ENCODE measurements around the gene PRR19.
"Not testable (repeated sequence)": the region's sequence is repeated elsewhere in the genome, so short reads cannot be mapped to it uniquely, and the experiment has no call there.

The PRR19 gene, protein sequence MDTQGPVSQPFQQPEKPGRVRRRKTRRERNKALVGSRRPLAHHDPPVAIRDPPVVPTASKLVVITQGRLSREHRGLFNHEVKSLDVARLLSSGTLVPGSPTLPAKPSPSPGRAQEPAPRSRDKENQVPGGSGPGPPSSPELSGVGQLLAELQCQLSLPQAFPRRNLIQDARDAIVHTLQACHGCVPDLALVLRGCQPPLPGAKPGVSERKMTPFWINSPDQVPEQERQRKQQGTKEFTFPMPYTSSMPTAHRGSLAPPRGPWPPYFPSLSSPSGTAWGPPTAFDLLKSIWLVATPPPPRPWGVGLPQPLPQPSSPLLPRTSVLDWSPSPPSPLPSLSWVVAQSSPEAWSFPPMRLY

DNA sequence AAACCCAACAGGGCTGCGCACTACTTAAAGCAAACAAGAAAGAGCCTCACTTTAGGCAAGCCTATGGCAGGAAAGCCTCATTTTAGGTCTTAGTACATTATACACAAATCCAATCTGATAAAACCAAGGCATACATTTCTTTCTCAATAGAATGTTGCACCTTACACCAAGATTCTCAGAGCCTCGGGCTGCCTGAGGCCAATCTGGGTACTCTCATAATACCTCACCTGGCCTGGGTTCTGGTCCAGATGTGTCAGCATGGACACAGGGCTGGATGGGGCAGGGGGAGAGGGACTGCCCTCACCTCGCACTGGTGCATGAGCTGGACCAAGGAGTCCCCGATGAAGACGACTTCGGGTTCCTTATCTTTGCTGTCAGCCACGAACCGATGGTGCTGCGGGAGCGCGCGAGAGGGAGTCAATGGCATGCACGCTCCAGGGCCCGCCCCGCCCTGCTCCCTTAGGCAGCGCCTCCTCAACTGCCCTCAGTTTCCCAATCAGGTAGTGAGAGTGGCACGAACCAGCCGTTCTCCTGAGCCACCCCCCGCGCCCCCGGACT lies at the start of gene PRR19:
TSS of gene PRR19 (plus strand) at position 487 of the 558 bp plus-strand sequence. CDS start 7,453 bp downstream, outside the sequence.
- DNase-seq (ENCODE audit: low read depth, low spot score), result no peak

DNA sequence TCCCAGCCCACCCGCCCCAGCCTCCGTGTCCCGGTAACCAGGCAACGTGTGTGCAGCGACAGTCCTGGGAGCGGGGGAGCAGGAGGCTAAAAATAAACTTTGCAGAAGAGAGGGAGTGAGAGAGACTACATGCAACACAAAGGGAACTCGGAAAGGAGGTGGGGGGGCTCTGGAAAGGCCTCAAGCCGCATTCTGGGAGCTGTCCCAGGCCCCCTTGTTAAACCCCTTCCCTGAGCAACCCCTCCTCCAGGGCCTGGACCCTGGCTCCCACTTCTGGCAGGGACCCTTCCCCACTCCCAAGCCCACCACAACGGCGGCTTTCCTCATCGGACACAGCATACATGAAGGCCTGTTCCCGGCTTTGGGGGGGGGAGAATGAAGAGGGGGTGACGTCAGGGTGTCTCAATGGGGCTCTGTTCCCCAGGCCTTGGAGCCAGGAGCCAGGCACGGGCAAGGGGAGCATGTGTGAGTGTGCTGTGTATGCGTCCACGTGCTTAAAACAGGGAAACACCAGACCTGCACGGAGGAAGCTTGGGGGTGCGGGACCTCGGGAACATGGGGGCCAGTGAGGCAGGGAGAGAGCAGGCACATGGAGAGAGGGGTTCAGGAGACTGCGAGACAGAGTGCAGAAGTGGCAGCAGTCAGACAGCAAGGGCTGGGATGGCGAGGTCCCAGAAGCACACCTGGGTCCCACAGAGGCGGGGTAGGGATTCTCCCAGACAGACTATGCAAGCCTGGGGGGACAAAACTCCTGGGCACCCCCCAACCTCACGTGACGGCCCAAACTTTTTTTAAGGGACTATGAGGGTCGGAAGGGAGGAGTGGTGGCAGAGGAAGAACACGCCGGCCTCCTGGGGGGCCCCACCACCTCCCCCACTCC lies 49.3 kb upstream of the PRR19 start:
- DNase-seq (ENCODE audit: low read depth, low spot score), result no peak

DNA sequence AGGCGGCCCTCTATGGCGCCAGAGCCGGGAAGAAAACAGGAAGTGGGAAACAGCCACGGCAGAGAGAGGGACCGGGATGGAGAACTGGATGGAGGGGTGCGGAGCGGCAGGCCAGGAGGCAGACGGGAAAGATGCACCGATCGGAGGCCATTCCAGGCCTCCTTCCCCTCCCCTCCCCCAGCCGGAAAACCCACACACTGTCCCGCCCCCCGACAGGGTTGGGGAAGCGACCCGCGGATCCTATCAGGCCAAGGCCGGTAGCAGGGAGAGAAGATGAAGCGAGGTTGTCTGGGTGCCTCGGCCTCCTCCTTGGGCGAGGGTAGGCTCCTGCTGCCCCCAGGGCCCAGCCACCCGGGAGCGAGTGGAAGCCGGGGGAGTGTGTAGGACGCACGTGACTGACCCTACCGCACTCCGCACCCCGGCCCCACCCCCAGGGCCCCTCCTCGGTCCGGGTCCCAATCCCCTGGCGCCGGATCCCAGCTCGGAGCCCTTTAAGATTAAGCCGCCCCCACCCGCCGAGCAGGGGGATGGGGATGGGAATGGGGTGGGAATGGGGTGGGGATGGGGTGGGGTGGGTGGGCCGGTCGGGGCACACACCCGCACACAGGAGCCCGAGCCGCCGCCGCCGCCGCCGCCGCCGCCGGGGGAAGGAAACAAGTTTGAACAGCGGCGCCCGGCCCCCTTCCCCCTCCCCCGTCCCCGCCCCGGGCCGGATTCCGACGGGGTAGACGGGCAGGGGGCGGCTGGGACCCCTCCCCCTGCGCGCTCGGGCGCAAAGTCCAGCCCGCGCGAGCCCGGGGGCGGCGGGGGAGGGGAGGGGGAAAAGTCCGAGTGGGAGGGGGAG lies 48.5 kb upstream of the PRR19 start:
- DNase-seq (ENCODE audit: low read depth, low spot score), result peak; percentile 36

DNA sequence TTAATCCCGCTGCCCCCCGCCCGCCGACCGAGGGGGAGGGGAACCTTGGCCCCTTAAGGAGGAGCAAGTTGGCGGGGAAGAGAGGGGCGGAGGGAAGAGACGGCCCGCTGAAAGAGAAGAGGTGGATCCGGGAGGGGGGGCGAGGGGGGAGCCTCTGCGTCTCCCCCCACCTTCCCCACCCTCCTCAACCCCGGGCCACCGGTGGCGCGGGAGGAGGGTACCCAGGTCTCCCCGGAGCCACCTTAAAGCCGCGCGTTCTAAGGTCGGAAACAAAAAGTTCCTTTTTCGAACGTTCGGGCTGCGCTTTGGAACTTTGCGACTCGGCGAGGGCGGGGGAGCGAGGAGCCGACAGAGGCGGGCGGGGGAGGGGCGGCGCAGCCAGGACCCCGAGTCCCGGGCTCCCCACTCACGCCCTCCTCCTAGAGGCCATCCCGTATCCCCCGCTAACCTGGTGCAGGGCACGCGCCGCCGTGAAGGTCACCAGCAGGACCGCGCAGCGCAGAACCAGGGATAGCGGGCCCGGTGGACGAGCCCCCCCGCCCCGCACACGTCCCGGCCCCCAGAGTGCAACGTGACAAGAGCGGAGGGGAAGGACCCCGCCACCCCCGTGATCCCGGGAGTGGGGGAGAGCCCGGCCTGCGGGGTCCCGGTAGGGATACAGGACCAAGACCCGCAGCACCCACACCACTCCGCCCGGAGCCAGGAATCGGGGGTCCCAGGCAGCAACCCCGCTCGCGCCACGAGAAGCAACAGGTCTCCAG lies 47.7 kb upstream of the PRR19 start:
- DNase-seq (ENCODE audit: low read depth, low spot score), result peak; percentile 67

DNA sequence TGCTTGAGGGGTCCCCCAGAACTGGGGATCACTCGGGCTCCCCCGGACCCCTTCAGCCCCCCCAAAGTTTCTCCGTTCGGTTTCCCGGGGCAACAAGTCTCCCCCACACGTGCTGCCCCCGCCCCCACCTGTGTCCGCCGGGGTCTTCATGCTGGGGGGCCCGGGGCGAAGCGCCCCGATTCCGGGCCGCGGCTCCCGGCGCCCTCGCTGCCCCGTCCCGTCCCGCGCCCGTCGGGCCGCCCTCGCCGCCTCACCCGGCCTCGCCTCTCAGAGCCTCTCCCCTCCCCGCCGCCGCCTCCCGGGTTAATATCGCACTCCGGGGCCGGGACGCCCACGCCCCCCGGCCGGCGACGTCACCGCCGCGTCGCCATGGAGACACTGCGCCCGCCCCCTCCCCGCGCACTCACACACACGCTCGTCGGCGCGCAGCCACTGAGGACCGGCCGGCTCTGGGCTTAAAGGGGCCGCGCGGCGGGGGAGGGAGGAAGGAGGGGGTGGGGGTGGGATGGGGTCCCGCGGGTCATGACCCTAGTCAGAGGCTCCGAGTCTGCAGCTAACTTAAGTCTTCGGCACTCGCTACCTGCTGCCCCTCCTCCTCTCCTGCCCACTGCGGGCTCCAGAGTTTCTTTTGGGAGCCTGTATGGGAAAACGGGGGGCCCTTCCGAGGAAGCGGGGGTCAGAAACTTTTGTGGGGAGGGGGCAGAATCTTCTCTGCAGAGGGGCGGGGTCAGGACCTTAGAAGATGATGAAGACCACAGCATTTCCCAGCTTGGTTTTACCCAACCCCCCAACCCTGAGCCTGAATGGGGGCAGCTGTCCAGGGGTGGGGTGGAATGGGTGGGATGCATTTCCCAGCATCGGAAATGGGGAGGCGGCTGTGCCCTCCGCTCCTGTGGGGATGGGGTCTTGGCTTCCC lies 46.8 kb upstream of the PRR19 start, which contains the start of gene ERF:
TSS of gene ERF (minus strand) at position 279 of the 916 bp plus-strand sequence. CDS start at position 150, 129 bp downstream.
- peak; percentile 86 for DNase-seq (ENCODE audit: low read depth, low spot score)

DNA sequence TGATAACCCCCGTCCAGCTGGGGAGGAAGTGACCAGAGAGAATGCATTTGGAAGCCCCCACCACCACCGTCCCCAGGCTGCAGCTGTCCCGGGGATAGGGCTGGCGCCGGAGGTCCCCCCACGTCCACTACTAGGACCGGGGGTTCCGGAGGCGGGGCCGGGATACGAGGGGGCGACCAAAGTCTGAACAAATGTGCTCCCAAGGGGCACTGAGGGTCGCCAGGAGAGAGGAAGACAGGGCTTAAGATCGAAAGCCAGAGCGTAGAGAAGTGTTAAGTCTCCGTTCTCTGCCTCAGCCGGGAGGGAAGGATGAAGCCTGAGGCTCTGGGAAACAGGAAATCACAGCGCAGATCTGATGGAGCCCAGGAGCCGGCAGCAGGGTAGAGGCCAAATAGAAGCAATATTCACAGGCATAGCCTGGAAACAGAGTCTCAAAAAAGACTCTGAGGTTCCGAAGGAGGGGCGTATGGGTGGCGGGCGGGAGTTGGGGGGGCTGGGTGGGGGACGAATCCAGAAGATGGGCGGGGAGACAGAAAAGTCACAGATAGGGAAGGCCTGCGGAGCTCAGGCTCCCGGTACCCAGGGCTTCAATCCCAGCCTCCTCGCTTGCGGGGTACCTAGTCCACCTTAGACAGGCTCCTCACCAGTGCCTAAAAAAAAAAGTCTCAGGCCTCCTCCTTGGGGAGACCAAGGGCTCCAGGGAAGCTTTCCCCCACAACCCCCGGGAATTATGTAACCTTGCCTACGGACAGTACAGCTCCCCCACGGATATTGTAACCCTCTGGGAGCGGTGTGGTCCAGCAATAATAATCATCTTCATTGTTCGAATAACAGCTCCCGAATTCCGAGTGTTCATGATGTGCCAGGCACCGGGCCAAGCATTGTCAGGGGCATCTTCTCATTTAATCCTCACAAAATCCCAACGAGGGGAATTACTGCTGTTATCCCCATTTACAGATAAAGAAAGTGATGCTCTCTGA lies 45.9 kb upstream of the PRR19 start:
- no peak for DNase-seq (ENCODE audit: low read depth, low spot score)

DNA sequence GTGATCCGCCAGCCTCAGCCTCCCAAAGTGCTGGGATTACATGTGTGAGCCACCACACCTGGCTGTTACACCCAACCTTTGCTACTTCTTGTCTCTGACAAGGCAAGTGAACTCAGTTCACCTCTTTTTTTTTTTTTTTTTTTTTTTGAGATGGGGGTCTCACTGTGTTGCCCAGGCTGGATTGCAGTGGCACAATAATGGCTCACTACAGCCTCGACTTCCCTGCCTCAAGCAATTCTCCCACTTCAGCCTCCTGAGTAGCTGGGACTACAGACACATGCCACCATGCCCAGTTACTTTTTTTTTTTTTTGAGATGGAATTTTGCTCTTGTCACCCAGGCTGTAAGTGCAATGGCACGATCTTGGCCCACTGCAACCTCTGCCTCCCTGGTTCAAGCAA lies 44.1 kb upstream of the PRR19 start:
- not testable (repeated sequence) for DNase-seq (ENCODE audit: low read depth, low spot score)

DNA sequence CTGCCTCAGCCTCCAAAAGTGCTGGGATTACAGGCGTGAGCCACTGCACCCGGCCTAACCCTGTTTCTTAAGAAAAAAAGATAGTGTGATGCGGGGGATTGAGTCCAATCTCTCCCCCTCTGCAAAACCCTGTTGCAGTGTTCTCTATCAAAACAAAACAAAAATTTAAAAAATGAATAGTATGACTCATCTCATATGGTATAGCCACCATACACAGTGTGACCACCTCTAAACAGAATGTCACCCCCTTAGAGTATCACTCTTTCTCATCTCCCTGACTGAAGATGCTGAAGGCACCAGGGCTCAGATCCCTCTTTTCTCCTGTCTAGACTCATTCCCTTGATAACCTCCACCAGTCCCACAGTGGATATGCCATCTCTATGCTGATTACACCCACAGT lies 40.2 kb upstream of the PRR19 start:
- DNase-seq (ENCODE audit: low read depth, low spot score), result no peak

DNA sequence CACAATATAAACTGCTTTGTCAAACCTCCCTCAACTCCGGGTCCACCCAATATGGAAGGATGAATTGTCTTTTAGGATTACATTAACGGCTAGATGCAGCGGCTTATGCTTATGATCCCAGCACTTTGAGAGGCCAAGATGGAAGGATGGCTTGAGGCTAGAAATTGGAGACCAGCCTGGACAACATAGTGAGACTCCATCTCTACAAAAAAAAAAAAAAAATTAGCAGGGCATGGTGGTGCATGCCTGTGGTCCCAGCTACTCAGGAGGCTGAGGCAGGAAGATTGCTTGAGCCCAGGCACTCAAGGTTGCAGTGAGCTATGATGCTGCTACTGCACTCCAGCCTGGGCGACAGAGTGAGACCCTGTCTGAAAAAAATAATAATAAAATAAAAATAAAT lies 35.8 kb upstream of the PRR19 start:
- DNase-seq (ENCODE audit: low read depth, low spot score), result not testable (repeated sequence)

DNA sequence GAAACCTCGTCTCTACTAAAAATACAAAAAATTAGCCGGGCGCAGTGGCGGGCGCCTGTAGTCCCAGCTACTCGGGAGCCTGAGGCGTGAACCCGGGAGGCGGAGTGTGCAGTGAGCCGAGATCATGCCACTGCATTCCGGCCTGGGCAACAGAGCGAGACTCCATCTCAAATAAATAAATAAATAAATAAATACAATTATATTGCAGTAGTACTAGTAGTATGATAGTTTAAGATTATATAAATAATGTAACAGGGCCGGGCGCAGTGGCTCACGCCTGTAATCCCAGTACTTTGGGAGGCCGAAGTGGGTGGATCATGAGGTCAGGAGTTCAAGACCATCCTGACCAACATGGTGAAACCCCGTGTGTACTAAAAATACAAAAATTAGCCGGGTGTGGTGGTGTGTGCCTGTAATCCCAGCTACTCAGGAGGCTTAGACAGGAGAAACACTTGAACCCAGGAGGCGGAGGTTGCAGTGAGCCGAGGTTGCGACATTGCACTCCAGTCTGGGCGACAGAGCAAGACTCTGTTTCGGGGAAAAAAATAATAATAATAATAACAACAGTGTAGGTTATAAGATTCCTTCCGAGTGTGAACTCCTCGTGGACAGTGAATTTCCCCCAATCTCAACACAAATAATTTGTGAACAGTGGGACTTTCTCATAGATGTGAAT lies 34.9 kb upstream of the PRR19 start:
- not testable (repeated sequence) for DNase-seq (ENCODE audit: low read depth, low spot score)

DNA sequence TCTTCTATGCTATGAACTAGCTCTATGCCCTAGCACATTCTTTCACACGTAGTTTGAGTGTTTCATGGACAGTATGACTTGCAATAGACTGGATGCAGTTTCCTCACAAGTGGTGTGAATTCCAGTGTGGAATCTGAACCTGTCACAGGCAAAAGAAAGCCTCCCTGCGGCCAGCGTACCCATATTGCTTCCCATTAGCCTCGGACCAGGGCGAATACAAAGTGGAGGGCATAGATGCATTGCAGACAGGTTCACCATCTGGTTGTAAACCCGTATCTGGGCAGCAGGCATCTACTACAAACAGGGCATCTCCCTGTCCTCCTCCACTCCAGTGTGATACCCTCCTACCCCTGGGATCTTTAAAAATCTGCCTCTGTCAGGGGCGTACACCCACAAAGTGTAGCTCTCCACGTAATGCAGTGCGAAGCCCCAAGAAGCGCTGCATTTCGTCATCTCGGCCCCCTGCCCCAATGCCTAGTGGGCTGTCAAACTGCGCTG lies 34.2 kb upstream of the PRR19 start:
- no peak for DNase-seq (ENCODE audit: low read depth, low spot score)

DNA sequence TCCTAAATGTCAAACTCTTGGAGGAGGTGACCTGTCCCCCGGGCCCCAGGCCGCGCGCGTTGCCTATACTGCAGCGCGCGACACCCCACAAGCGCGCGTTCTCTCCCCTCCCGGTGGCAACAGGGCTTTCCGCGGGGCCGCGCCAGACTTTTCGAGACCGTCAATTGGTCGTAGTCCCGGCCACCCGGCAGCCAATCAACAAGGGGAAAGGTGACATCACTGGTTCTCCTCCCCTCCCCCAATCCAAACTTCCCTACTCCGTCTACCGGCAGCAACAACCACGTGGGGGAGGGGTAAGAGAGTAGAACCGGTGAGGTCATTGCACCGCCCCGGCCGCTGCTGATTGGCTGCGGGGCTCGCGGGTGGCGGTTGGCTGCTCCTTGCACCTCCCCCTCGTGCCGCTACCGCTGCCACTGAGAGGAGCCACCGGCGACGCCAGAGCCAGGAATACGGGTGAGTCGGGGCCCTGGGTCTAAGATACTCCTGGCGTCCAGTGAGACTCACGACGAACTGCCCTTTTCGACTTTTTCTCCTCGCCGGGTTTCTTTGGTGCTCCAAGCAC lies 33.7 kb upstream of the PRR19 start:
- peak; percentile 99 for DNase-seq (ENCODE audit: low read depth, low spot score)

DNA sequence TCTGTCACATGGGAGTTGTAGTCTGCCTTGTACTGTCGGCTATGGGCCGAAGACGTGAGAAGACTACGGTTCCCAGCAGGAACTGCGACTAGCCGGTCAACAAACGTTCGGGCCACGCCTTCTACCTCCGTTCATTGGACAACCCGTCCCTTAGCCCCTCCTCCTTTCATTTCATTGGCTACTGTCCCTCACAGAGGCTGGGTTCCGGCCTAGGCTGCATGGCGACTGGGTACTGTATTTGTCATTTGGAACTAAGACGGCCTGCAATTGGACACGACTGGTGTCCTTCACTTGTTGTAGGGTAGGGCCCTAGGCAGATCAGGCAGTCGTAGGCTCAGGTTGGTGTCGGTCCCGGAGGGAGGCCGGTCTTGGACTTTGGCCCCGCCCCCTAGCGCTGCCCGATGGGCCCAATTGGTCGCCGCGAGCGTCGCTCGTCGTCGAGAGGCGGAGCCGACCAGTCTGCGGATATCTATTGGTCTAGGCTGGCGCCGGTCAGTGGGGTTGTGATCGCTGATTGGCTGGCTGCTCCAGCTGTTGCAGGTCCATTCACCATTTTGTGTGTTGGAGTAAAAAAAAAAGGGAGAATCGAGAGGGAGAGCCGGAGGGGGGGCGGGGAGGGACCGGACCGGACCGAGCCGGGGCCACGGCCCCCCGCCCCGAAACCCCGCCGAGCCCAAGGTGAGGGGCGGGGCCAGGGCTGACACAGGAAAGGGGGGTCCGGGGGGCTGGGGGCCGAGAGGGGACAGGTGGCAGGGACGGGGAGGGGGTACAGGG lies 33.0 kb upstream of the PRR19 start, which contains the start of gene CIC:
TSS of gene CIC (plus strand) at position 549 of the 774 bp plus-strand sequence. CDS start 2,532 bp downstream, outside the sequence.
- peak; percentile 98 for DNase-seq (ENCODE audit: low read depth, low spot score)

DNA sequence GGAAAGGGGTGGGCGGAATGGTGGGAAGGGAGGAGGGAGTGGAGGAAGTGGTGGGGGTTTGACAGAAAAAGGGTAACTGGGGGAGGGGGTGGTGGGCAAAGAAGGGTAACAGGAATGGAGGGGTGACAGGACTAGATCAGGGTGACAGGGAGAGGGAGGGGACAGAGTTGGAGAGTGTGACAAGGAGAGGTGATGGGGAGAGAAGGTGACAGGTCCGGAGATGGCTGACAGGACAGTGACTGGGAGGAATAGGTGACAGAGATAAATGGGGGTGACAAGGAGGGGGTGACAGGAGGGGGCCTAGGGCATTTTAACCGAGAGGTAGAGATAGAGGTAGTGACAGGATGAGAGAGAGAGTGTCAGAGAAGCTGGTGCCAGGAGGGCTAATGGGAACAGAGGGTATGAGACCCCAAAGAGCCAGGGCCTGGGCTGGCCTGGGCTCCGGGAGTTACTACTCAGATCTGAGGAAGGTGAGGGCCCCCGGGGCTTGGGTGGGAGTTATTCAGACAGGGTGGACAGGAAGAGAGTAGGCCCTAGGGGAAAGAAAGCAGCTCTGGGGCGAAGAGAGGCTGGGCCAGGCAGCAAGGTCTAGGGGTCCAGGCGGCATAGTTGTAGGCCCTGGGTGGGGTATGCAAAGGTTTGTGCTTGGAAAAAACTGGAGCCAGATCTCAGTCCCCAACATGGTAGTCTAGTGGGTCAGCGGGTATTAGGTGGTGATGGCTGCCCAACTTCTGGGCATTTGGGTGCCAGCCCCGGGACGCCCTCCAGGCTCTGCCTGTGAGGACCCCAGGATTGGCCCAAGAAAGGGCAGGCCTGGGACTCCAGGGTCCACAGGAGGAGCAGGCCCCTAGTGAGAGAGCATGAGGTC lies 32.2 kb upstream of the PRR19 start:
- no peak for DNase-seq (ENCODE audit: low read depth, low spot score)

DNA sequence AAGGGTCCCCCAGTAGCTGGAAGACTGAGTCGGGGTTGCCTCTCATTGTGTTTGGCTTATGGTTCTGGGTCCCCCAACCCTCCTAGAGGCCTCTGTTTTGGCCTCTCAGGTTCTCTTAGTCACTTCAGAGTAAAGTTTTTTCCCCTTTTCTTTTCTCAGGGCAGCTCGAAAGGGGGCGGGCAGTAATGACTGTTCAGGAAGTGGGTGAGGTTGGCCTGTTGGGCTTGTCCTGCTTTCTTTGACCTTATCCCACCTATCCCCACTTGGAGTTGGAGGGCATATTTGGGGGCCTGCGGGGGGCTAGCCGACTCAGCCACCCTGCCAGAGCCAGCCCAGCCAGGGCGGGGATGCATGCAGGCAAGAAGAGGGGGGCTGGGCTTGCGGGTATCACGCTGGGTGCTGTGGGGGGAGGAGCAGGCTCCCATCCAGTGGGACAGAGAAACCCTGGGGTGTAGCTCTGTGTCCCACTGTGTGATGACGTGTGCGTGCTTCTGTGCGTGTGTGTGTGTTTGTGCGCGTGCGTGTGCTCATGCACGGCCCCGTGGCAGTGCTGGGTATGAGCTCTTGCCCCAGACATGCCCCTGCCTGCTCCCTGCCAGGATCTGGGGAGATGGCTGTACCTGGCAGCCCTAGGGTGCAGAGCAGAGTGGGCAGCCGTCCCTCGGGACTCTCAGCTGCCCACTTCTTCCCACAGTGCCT lies 31.4 kb upstream of the PRR19 start:
- peak; percentile 42 for DNase-seq (ENCODE audit: low read depth, low spot score)

Measured in activated CD4-positive, CD25-positive, alpha-beta regulatory T cell treated with anti-CD3 and anti-CD28 coated beads, Interleukin-2, amount 50 U/mL, for 16 hours (primary cell).